HEK293 (cell line): Measurements from ENCODE around the gene CHST15.
A peak's percentile ranks its signal among the peaks of the same experiment; 100 is the strongest.

Source experiments
- BCL6B ChIP-seq: fragments of 450-650 bp; formaldehyde crosslinking; IDR thresholded peaks from 2 replicates; pipeline ENCODE4 v1.5.1; 2017; ENCODE audit warnings: missing biosample characterization, missing genetic modification characterization
- KLF8 ChIP-seq: fragments of 450-650 bp; formaldehyde crosslinking; IDR thresholded peaks from 2 replicates; pipeline ENCODE4 v1.5.1; 2016; ENCODE audit warnings: missing biosample characterization, missing genetic modification characterization
- PRDM2 ChIP-seq: fragments of 450-650 bp; formaldehyde crosslinking; IDR thresholded peaks from 2 replicates; pipeline ENCODE4 v1.5.1; 2016; ENCODE audit warnings: missing biosample characterization, missing genetic modification characterization, borderline replicate concordance
- PRDM4 ChIP-seq: fragments of 450-650 bp; formaldehyde crosslinking; IDR thresholded peaks from 2 replicates; pipeline ENCODE4 v1.5.1; 2017; ENCODE audit warnings: missing biosample characterization, missing genetic modification characterization
- ZBTB49 ChIP-seq: fragments of 450-650 bp; formaldehyde crosslinking; IDR thresholded peaks from 2 replicates; pipeline ENCODE4 v1.5.1; 2016; ENCODE audit warnings: missing biosample characterization, missing genetic modification characterization, low read depth
- ZNF121 ChIP-seq: fragments of 450-650 bp; formaldehyde crosslinking; IDR thresholded peaks from 2 replicates; pipeline ENCODE4 v1.5.1; 2016; ENCODE audit warnings: missing biosample characterization, missing genetic modification characterization
- ZNF18 ChIP-seq: fragments of 450-650 bp; formaldehyde crosslinking; IDR thresholded peaks from 2 replicates; pipeline ENCODE4 v1.5.1; 2016; ENCODE audit warnings: missing biosample characterization, missing genetic modification characterization
- ZNF248 ChIP-seq: fragments of 450-650 bp; formaldehyde crosslinking; IDR thresholded peaks from 2 replicates; pipeline ENCODE4 v1.5.1; 2017; ENCODE audit warnings: missing biosample characterization, missing genetic modification characterization
- ZNF266 ChIP-seq: fragments of 450-650 bp; formaldehyde crosslinking; IDR thresholded peaks from 2 replicates; pipeline ENCODE4 v1.5.1; 2016; ENCODE audit warnings: missing biosample characterization, missing genetic modification characterization, low read depth
- ZNF292 ChIP-seq: fragments of 450-650 bp; formaldehyde crosslinking; IDR thresholded peaks from 2 replicates; pipeline ENCODE4 v1.5.1; 2016; ENCODE audit warnings: low read depth, missing biosample characterization, missing genetic modification characterization, borderline replicate concordance
- ZNF311 ChIP-seq: fragments of 450-650 bp; formaldehyde crosslinking; IDR thresholded peaks from 2 replicates; pipeline ENCODE4 v1.5.1; 2017; ENCODE audit warnings: missing biosample characterization, missing genetic modification characterization, borderline replicate concordance
- ZNF423 ChIP-seq: fragments of 450-650 bp; formaldehyde crosslinking; IDR thresholded peaks from 2 replicates; pipeline ENCODE4 v1.5.1; 2016; ENCODE audit warnings: missing biosample characterization, missing genetic modification characterization
- ZNF433 ChIP-seq: fragments of 450-650 bp; formaldehyde crosslinking; IDR thresholded peaks from 2 replicates; pipeline ENCODE4 v1.5.1; 2016; ENCODE audit warnings: missing biosample characterization, missing genetic modification characterization, low read depth
- ZNF521 ChIP-seq: fragments of 450-650 bp; formaldehyde crosslinking; IDR thresholded peaks from 2 replicates; pipeline ENCODE4 v1.5.1; 2017; ENCODE audit warnings: missing biosample characterization, mild to moderate bottlenecking, missing genetic modification characterization
- ZNF530 ChIP-seq: fragments of 450-650 bp; formaldehyde crosslinking; IDR thresholded peaks from 2 replicates; pipeline ENCODE4 v1.5.1; 2016; ENCODE audit warnings: low read depth, missing biosample characterization, missing genetic modification characterization
- ZNF555 ChIP-seq: fragments of 450-650 bp; formaldehyde crosslinking; conservative IDR thresholded peaks from 2 replicates; pipeline ENCODE4 v1.5.1; 2017; ENCODE audit warnings: missing biosample characterization, mild to moderate bottlenecking, missing genetic modification characterization, inconsistent platforms
- ZNF560 ChIP-seq: fragments of 450-650 bp; formaldehyde crosslinking; IDR thresholded peaks from 2 replicates; pipeline ENCODE4 v1.5.1; 2017; ENCODE audit warnings: missing biosample characterization, missing genetic modification characterization, borderline replicate concordance
- ZNF677 ChIP-seq: fragments of 450-650 bp; IDR thresholded peaks from 2 replicates; pipeline ENCODE4 v1.5.0; 2018; ENCODE audit warnings: missing biosample characterization, mild to moderate bottlenecking, missing genetic modification characterization, moderate library complexity
- ZNF692 ChIP-seq: fragments of 450-650 bp; formaldehyde crosslinking; IDR thresholded peaks from 2 replicates; pipeline ENCODE4 v1.5.1; 2016; ENCODE audit warnings: missing biosample characterization, missing genetic modification characterization
- ZNF707 ChIP-seq: fragments of 450-650 bp; formaldehyde crosslinking; IDR thresholded peaks from 2 replicates; pipeline ENCODE4 v1.5.1; 2016; ENCODE audit warnings: missing biosample characterization, missing genetic modification characterization
- ZNF785 ChIP-seq: fragments of 450-650 bp; formaldehyde crosslinking; IDR thresholded peaks from 2 replicates; pipeline ENCODE4 v1.5.1; 2016; ENCODE audit warnings: missing biosample characterization, missing genetic modification characterization
- ZSCAN23 ChIP-seq: fragments of 450-650 bp; formaldehyde crosslinking; IDR thresholded peaks from 2 replicates; pipeline ENCODE4 v1.5.1; 2016; ENCODE audit warnings: missing biosample characterization, missing genetic modification characterization

Gene CHST15

GRCh38 chr10:124092860-124093773, at the start of gene CHST15 (continued):
- TF ChIP-seq ZNF707 (tag by site-specific recombination) (no peak), ZNF560 (tag by site-specific recombination) (no peak), ZNF530 (tag by site-specific recombination) (no peak), ZNF248 (no peak), ZNF692 (tag by site-specific recombination) (0 out of 2 replicates have a peak, but pooled peaks have one; percentile 26), KLF8 (0 out of 2 replicates have a peak, but pooled peaks have one; percentile 45), PRDM2 (tag by site-specific recombination) (no peak), ZNF311 (tag by site-specific recombination) (no peak), ZNF433 (tag by site-specific recombination) (no peak), ZNF423 (no peak), ZNF292 (no peak), ZNF266 (tag by site-specific recombination) (no peak), ZNF521 (tag by site-specific recombination) (no peak), BCL6B (tag by site-specific recombination) (no peak), ZNF785 (tag by site-specific recombination) (no peak), ZBTB49 (no peak), ZNF555 (tag by site-specific recombination) (no peak), ZNF121 (no peak), PRDM4 (tag by site-specific recombination) (0 out of 2 replicates have a peak, but pooled peaks have one; percentile 8), ZNF677 (tag by site-specific recombination) (no peak), ZNF18 (tag by site-specific recombination) (0 out of 2 replicates have a peak, but pooled peaks have one; percentile 50), ZSCAN23 (tag by site-specific recombination) (no peak)
